ENCODE data around the gene CERS4. TPM values are rescaled to one million over a fixed set of nuclear protein-coding genes. Genes with fewer than 3 reads are reported as not detected.

Gene CERS4
- total and polyA plus RNA-seq, 2 of the 8 experiments (the other 6 are each of a cell fraction or from before 2014, with no cell fraction given) = 88.2 to 179 TPM

GRCh38 chr19:8305798-8306197 lies 96.6 kb downstream of the CERS4 start:
- POLR2A ChIA-PET (ENCODE audit: partially characterized antibody) = interaction anchor here (0.9 to 25.3 kb wide), 3 partner anchors 23 to 212 kb away, joined by 3 to 583 read pairs (median 4); partner anchors contain the start of genes NDUFA7 and RPS28
- DNase-seq (ENCODE audit: low read depth in 1 of 2, low spot score in 2 of 2) (no peak), FAIRE-seq (no peak)
- no peak overlapping the region for H3K14ac ChIP-seq (ENCODE audit: insufficient read length)
- H2BK20ac ChIP-seq (ENCODE audit: low read length) = no peak overlapping the region
- H2BK120ac ChIP-seq (replicated peaks; ENCODE audit: low read depth, low read length) = no peak overlapping the region
- H3K4me3 ChIP-seq (ENCODE audit: extremely low read depth in 1 of 4, insufficient read depth in 2 of 4, low read depth in 3 of 4, low read length in 4 of 4) = no peak overlapping the region
- no peaks in the 10 kb centered on the region for H3K9me3 ChIP-seq (ENCODE audit: insufficient read depth in 2 of 2, low read depth in 1 of 2, low read length in 1 of 2)
- H2AFZ ChIP-seq (ENCODE audit: low read length) = no peak overlapping the region
- H3K79me2 ChIP-seq (ENCODE audit: control insufficient read depth in 1 of 2, insufficient read depth in 2 of 2, low read length in 2 of 2) = peaks cover 0 to 7% of the 10 kb centered on the region in 2 experiments; a peak in 2 of 4 replicates
- H3K27me3 ChIP-seq (replicated peaks in 1 of 4; ENCODE audit: control insufficient read depth in 3 of 4, extremely low read depth in 1 of 4, insufficient read depth in 3 of 4, low read length in 3 of 4) = no peaks in the 10 kb centered on the region
- no peak overlapping the region for H2AK5ac ChIP-seq (ENCODE audit: low read depth, low read length)
- H4K5ac ChIP-seq (ENCODE audit: insufficient read length, low read depth, low read length) = no peak overlapping the region
- peaks cover 8% of the 10 kb centered on the region for H3K23me2 ChIP-seq (ENCODE audit: low read depth, low read length)
- H3K4me2 ChIP-seq (ENCODE audit: insufficient read depth in 1 of 2, low read depth in 2 of 2, low read length in 2 of 2) = no peak overlapping the region
- no peak overlapping the region for H2BK15ac ChIP-seq (ENCODE audit: low read length)
- no peak overlapping the region for H3K23ac ChIP-seq (ENCODE audit: insufficient read length)
- TF ChIP-seq NANOG (IDR thresholded peaks at IDR 0.05; ENCODE audit: insufficient read depth, low read depth, low read length, poor library complexity, severe bottlenecking) (no peak), POU5F1 (IDR thresholded peaks at IDR 0.05; ENCODE audit: low read depth, low read length) (no peak), TEAD4 (IDR thresholded peaks at IDR 0.05; ENCODE audit: low read depth, low read length) (no peak), POLR2A (IDR thresholded peaks at IDR 0.05; ENCODE audit: control extremely low read depth in 1 of 2, low read depth in 2 of 2, low read length in 2 of 2) (no peak), KDM1A (IDR thresholded peaks at IDR 0.05; ENCODE audit: borderline replicate concordance, low read length) (no peak), GABPA (IDR thresholded peaks at IDR 0.05; ENCODE audit: borderline replicate concordance, insufficient read depth, low read length) (no peak), CBX5 (IDR thresholded peaks at IDR 0.05; ENCODE audit: low read depth, low read length) (no peak), BACH1 (IDR thresholded peaks at IDR 0.05; ENCODE audit: low read length) (no peak), CBX8 (IDR thresholded peaks at IDR 0.05; ENCODE audit: borderline replicate concordance, low read depth, low read length) (no peak), SIX5 (IDR thresholded peaks at IDR 0.05; ENCODE audit: low read depth, low read length) (no peak), EP300 (IDR thresholded peaks at IDR 0.05; ENCODE audit: borderline replicate concordance in 1 of 2, low read depth in 2 of 2, low read length in 2 of 2) (no peak)
- peaks cover 4 to 12% (median 6%) of the 10 kb centered on the region in 4 experiments; a peak in 5 of 8 replicates for H3K36me3 ChIP-seq (ENCODE audit: control insufficient read depth in 2 of 4, insufficient read depth in 4 of 4, low read length in 3 of 4)
- no peak overlapping the region for H3K4ac ChIP-seq (replicated peaks; ENCODE audit: insufficient read length, low read depth, low read length)
- H4K91ac ChIP-seq (replicated peaks; ENCODE audit: insufficient read length, low read length) = no peak overlapping the region
- peaks cover 0 to 4% of the 10 kb centered on the region in 2 experiments for H4K20me1 ChIP-seq (replicated peaks in 1 of 2; ENCODE audit: control insufficient read depth in 1 of 2, insufficient read depth in 2 of 2, low read length in 2 of 2)
- no peak overlapping the region for H3K18ac ChIP-seq (ENCODE audit: extremely low read depth, low read length)
- H3K56ac ChIP-seq (replicated peaks; ENCODE audit: insufficient read length, low read depth, low read length) = no peak overlapping the region
- no peak overlapping the region for H2BK5ac ChIP-seq (ENCODE audit: low read depth, low read length)
- H3K27ac ChIP-seq (ENCODE audit: low read depth, low read length) = no peak overlapping the region
- no peak overlapping the region for H3K9ac ChIP-seq (replicated peaks in 1 of 4; ENCODE audit: extremely low read depth in 1 of 4, low read depth in 3 of 4, low read length in 3 of 4)
- WGBS, 2 experiments (ENCODE audit: extremely low coverage in 1 of 2, insufficient coverage in 1 of 2, insufficient read length in 1 of 2, insufficient replicate concordance in 2 of 2, low coverage in 1 of 2, low lambda C conversion rate in 2 of 2, missing lambda C conversion rate in 1 of 2) = 67% methylated on average over 4 of the region's 4 CpGs; no CpG with 5 or more reads in 1 of the 2 experiments
- H4K8ac ChIP-seq (ENCODE audit: extremely low read depth, insufficient read depth, low read length) = no peak overlapping the region
- H3K79me1 ChIP-seq (ENCODE audit: low read depth, low read length) = peaks cover 7% of the 10 kb centered on the region
- no peak overlapping the region for H2BK12ac ChIP-seq (ENCODE audit: low read depth, low read length)
- peaks cover 0 to 15% (median 7%) of the 10 kb centered on the region in 4 experiments; a peak in 6 of 7 replicates for H3K4me1 ChIP-seq (replicated peaks in 1 of 4; ENCODE audit: control insufficient read depth in 3 of 4, insufficient read depth in 4 of 4, low read length in 3 of 4)
- CTCF ChIA-PET (ENCODE audit: partially characterized antibody) = interaction anchor here (0.6 to 1.4 kb wide), 2 partner anchors 18 to 20 kb away, joined by 4 to 5 read pairs; no protein-coding TSS in a partner anchor
